H54 (cell line): ENCODE data around the gene SRD5A2.
A peak's percentile ranks its signal among the peaks of the same experiment; 100 is the strongest.
"Not testable (repeated sequence)": the region's sequence is repeated elsewhere in the genome, so short reads cannot be mapped to it uniquely, and the experiment has no call there.

Experiments used
- DNase-seq: peaks from one replicate; pipeline ENCODE4 v3.0.0; 2011; ENCODE audit warnings: low spot score, mixed read lengths; ENCODE audit not compliant: insufficient read length
- FAIRE-seq: peaks from 3 replicates; lab custom pipeline; 2011; peaks lifted over from hg19 to GRCh38; lab: Jason Lieb, UNC
- POLR2A ChIP-seq: IDR thresholded peaks from 2 replicates; pipeline ENCODE4 v1.6.1; 2011; ENCODE audit warnings: low read depth, mild to moderate bottlenecking, low read length

Gene SRD5A2

GRCh38 chr2:31524592-31524991 is 56.1 kb downstream of the SRD5A2 start:
- FAIRE-seq = no peak
- DNase-seq = no peak
- no peak for TF ChIP-seq POLR2A

GRCh38 chr2:31523871-31524492 is 56.8 kb downstream of the SRD5A2 start:
- TF ChIP-seq POLR2A = no peak
- FAIRE-seq (peak; percentile 76), DNase-seq (peak; percentile 5)

- TF ChIP-seq POLR2A = no peak
- DNase-seq = no peak
- no peak for FAIRE-seq
Measured at GRCh38 chr2:31522786-31523185, 58.0 kb downstream of the SRD5A2 start.

GRCh38 chr2:31517442-31518203 is 63.1 kb downstream of the SRD5A2 start:
- FAIRE-seq (no peak), DNase-seq (no peak)
- no peak for TF ChIP-seq POLR2A

- no peak for DNase-seq
- no peak for TF ChIP-seq POLR2A
- no peak for FAIRE-seq
Measured at GRCh38 chr2:31515586-31515985, 65.2 kb downstream of the SRD5A2 start.

- DNase-seq (no peak), FAIRE-seq (no peak)
- no peak for TF ChIP-seq POLR2A
Measured at GRCh38 chr2:31513553-31513952, 67.2 kb downstream of the SRD5A2 start.

- no peak for TF ChIP-seq POLR2A
- FAIRE-seq (no peak), DNase-seq (no peak)
Measured at GRCh38 chr2:31511376-31511775, 69.4 kb downstream of the SRD5A2 start.

- no peak for DNase-seq
- FAIRE-seq = no peak
- no peak for TF ChIP-seq POLR2A
Measured at GRCh38 chr2:31505111-31505510, 75.6 kb downstream of the SRD5A2 start.

- DNase-seq (no peak), FAIRE-seq (no peak)
- TF ChIP-seq POLR2A = no peak
Measured at GRCh38 chr2:31504311-31504710, 76.4 kb downstream of the SRD5A2 start.

GRCh38 chr2:31496451-31496874 is 84.3 kb downstream of the SRD5A2 start:
- not testable (repeated sequence) for FAIRE-seq, DNase-seq

- not testable (repeated sequence) for FAIRE-seq, DNase-seq
Measured at GRCh38 chr2:31489339-31489738, 91.4 kb downstream of the SRD5A2 start.

- DNase-seq = no peak
- no peak for TF ChIP-seq POLR2A
- FAIRE-seq = no peak
Measured at GRCh38 chr2:31483246-31483645, 97.5 kb downstream of the SRD5A2 start.

- no peak for TF ChIP-seq POLR2A
- no peak for DNase-seq
- FAIRE-seq = no peak
Measured at GRCh38 chr2:31476511-31477180, 104.1 kb downstream of the SRD5A2 start.

GRCh38 chr2:31475692-31476091 is 105.0 kb downstream of the SRD5A2 start:
- no peak for TF ChIP-seq POLR2A
- FAIRE-seq = no peak

GRCh38 chr2:31474296-31474695 is 106.4 kb downstream of the SRD5A2 start:
- FAIRE-seq = no peak
- TF ChIP-seq POLR2A = no peak

More at GRCh38 chr2:31475692-31476091, 105.0 kb downstream of the SRD5A2 start:
- DNase-seq = no peak

More at GRCh38 chr2:31474296-31474695, 106.4 kb downstream of the SRD5A2 start:
- no peak for DNase-seq
